NCI-H1092 treated with DMSO at 0.1 percent for 48 hours (cell line): ENCODE data around the gene LSP1.

Source experiments
- DNase-seq: peaks from one replicate; lab custom pipeline; 2025; lab: John Stamatoyannopoulos, UW

LSP1 gene

DNA sequence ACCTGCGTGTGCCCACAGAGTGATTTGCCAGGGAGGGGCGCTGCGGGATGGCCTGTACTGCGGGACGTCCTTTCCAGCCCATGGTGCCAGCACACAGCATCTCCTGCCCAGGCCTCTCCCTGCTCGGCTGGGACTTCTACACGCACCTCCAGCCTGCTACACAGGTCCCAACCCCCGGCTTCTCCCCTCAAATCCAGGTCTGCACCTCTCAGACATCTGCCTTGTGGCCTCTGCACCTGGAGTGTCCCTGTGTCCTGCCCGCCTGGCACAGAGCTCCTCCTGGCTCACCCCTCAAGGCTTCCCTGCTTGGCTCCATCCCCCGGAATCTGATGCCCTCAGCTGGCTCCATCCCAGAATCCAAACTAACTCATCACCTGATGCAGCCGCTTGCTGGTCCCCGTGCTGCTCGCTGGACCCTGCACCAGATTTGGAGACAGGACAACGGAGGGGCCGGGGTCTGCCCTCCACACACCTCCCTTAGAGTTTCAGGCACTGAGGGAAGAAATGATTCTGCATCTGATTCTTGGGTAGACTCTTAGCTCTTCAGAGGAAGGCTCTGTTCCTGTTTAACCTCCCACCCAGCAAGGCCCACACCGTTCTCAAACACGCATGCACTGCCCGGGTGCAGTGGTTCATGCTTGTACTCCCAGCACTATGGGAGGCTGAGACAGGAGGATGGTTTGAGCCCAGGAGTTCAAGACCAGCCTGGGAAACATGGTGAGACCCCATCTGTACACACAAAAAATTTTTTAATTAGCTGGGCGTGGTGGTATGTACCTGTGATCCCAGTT lies 4.0 kb upstream of the LSP1 start:
- no peak for DNase-seq

DNA sequence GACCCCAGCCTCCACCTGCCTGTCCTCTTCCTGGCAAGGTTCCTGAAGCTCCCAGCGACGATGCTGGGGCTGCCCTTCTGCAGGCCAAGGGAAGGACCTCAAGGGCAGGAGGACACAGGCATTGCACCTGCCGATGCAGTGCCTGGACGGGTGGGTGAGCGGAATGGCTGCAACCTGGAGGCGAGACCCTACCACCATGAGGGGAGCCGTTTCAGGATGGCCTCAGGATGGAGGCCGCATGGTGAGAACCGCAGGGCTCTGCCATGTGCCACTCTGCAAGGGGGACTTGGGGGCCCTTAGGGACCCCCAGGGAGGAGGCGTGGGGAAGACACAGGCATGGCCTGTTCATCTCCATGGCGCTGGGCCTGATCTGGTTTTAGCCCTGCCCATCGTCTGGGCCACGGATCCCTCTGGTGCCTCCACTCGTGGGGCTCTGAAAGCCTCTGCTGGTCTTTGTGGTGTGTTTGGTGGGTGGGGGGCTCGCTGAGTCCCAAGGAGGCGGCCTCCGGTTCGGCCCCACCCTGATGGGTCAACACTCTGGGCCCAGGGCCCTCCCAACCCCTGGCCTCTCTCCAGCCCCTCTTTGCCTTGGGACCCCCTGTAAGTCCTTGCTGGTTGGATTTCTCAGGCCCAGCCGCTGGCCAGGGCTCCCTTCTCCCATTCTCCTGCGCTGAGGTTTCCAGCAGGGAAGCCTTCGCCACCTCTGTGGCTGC lies 1.3 kb upstream of the LSP1 start:
- no peak for DNase-seq

DNA sequence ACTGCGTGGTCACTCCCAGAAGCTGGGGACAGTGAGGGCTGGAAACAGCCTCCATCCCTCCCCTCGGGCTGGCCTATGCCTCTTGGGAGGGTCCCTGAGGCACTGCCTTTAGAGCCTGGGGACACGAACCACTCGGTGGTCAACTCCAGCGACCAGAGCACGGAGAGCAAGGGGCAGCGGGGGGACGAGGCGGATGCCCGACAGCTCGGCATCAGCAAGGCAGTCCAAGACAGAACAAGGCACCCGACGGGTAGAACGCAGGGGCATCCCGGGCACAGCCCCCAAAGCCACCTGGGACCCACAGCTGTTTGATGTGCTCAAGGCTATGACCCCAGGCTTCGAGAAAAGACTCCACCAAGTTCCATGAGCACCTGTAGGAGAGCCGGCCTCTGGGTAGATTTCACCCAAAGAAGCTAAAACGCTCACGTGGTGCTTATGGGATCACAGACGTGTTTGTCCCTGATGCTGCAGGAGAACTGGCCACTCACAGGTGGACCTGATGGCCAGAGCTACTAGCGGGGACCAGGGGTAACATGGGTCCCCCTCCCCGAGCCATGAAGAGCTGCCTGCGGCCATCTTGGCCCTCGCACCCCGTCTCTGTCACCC lies 510 bp upstream of the LSP1 start:
- DNase-seq = no peak

DNA sequence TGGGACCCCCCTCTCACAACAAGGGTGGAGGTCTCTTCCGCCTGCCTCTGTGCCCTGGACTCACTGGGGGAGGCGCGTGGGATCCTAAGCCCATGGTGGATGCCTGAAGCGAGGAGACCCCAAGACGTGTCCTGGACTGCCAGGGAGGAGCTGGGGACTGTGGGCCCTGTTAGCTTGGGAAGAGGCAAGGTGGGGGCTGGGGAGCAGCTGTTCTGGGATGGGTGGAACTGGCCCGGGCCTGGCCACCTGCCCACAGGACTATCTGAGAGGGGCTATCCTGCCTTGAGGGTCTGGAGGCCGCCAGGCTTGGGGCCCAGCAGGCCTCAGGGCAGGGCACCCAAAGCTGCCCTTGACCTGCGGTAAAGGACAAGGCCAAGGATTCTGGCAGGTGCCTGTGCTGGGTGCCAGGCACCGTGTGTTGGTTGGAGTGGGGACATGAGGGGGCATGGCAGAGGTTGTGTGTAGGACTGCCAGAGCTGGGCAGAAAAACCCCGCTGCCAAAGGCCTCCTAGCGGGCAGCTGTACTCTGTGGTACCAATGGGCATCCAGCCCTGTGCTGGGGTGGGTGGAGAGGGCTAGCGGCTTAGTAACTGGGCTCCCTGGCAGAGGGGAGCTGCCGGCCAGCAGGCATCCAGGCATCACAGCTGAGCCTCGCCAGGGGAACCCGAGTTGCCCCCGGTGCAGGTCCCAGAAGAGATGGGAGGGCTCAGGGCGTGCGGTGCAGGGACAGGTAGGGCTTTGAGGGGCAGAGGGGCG lies 670 bp downstream of the LSP1 start:
- no peak for DNase-seq

DNA sequence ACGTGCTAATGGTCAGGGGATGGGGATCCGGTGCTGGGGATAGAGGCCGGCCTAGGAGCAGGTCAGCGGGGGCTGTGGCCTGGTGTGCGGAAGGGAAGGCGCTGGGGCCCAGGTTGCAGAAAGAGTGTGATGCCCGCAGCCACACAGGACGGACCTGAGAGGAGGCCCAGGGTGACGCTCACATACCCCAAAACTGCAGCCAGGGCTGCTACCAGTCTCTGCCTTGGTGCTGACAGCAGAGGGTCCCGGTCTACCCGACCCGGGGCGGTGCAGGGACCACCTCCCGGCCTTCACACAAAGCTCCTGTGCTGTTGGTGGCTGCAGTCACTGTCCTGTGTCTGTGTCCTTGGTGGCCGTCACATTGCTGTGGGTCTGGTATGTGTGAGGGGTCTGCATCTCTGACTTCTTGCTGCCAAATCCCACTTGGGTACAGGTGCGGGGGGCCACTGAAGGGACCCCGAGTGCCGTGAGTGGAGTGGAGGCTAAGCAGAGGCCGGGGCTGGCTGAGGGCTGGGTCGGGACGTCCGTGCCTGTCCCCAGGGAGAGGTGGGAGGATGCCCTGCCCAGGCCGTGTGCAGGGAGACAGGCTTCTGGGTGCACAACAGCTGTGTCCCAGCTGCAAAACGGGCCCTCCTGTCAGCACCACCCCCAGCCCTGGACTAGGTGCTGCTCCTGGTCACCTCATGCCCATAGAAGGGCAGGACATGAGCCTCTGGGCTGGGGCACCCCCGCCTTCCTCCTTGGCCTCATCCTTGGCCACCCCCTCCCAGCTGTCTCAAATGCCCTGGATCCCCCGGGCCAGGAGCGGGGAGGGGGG lies 1.5 kb downstream of the LSP1 start:
- DNase-seq = no peak

- DNase-seq = no peak
Measured at GRCh38 chr11:1854949-1855885, 2.3 kb downstream of the LSP1 start.

DNA sequence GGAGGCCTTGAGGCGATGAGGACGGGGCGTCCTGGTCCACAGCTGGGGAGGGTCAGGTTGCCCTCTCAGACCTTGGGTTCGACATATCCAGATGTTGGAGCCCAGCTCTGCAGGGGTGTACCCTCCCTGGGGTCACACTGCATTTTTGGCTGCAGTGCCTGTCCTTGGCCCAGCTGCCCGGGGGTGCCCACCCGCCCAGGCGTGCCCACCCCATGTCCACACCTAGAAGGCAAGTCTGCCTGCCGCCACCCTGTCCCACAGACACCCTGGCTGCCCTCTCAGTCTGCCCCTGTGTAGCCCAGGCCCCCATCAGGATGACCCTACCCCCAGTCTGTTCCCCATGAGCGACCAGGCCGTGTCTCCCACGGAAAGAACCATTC lies 3.0 kb downstream of the LSP1 start:
- DNase-seq = no peak

DNA sequence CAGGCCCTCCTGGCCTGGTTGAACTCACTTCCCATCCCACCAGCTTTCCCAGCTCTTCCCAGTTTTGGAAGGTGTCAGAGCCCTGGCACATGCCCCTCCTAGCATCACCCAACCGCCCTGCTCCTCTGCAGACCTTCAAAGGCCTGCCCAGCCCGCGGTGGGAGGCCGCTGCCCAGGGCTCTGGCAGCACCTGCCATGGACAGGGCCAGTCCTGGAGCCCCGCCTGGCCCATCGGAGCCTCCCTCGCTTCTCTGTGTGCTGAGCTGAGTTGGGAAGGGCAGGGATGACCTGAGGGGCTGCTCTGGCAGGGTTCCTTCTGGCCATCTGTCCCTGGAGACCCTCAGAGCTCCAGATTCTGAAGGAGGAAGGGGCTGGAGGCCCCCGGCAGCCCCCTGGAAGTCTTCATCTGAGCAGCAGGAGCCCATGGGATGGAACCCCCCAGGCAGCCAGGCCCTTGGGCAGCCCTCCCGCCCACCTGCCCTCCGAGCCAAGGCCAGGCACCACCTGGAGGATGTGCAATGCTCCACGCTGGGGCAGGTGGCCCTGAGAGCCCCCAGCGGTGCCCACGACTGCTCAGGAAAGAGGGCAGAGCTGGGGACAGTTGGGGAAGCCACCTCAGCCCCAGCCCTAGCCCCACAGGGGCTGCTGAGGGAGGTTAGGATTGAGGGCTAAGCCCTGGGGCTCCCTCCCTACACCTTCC lies 3.6 kb downstream of the LSP1 start:
- no peak for DNase-seq

GRCh38 chr11:1857064-1857463 lies 4.2 kb downstream of the LSP1 start:
- DNase-seq = no peak

DNA sequence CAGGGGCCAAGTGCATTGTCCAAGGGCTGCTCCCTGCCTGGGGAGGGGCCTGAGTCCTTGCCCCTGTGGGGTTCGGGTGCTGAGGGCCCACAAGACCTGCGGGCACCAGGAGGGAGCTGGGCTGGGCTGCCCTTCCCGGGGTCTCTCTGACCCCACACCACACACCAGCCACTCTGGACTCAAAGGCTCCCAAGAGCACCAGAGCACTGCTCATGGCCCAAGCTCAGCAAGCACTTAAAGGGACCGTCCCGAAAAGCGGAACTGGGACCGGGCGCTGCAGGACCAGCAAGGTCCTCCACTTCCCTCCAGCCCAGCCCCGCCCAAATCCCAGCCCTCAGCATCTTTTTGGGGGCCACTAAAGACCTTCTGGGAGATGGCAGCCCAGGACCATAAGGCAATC lies 5.3 kb downstream of the LSP1 start:
- DNase-seq = no peak

GRCh38 chr11:1858576-1858975 lies 5.7 kb downstream of the LSP1 start:
- no peak for DNase-seq

DNA sequence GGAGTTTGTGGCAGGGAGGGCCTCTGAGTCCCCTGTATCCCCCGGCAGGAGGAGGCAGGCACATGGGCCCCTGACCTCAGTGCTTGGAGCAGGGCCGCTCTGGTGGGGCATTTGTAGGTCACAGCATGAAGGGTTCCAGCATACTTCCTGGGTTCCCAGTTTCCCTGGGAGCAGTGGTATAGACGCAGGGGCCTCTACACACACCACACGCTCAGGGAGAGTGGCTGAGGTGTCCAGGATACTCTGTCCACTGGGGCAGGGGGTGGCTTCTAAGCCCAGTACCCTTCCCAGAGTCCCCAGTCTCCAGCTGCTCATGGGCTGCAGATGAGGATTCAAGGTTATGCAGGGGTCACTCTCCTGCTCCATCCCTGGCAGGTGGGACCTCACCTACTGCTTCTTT lies 6.1 kb downstream of the LSP1 start:
- no peak for DNase-seq

GRCh38 chr11:1860108-1860507 lies 7.2 kb downstream of the LSP1 start:
- DNase-seq = no peak

- DNase-seq = no peak
Measured at GRCh38 chr11:1861435-1862411, 8.8 kb downstream of the LSP1 start.

DNA sequence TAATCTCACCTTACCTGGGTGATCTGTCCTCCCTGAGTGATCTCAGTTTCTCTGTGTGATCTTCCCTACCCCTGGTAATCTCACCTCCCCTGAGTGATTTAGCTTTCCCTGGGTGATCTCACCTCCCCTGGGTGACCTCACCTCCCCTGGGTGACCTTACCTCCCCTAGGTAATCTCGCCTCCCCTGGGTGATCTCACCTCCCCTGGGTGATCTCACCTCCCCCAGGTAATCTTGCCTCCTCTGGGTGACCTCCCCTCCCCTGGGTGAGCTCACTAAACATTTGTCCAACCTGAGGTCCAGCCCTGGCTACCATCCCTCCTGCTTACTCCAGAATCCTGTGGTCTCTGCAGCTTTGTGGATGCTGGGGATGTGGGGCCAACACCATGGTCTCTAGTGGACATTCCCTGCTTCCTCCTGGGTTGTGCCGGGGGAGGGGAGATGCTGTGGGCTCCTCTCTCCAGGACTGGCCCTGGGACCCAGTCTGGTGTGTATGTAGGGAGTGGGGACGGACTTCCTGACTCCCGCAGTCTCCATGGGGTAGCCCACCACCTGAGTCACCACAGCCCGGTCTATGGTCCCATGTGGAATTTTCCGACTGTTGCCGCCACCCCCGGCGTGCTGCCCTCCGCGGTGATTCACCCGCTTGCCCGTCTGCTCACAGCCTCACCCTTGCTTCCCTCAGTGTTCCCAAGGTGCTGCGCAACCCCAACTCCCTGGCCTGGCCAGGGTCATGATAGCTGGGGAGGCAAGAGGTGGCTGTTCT lies 9.9 kb downstream of the LSP1 start:
- no peak for DNase-seq

DNA sequence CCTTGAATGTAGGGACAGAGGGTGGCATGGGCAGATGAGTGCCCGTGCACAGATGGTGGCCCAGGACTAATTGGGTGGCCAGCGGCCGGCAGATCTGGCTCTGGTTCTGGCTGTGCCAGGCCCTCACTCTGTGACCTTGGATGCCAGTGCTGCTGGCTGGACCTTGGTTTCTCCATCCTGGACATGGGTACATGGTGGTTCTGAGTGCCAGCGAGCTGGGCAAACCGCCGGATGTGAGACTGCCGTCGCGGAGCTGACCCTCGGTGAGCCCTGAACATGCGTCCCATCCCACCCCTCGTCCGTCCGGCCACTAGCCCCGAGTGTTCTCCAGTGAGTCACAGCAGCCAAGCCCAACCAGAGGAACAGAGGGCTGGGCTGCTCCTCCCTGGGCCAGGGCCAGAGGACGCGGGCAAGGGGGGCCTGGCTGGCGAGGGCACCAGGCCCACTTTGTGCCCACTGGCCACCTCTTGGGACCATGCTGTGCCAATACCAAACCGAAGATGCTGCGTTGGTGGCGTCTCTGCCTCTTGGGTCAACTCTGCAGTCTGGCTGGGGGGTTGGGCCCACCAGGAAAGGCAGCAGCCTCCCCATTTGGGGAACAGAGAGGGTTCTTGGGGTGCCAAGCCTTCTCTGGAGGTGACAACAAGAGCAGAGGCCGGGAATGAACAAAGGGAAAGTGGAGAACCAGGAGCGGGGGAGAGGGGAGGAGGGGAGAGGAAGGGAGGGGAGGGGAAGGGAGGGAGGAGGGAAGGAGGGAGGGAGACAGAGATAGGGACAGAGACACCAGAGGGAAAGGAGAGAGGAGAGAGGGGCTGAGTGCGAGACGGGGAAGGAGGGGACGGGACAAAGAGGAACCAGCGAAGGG lies 10.7 kb downstream of the LSP1 start:
- peak; percentile 36 for DNase-seq

- DNase-seq = no peak
Measured at GRCh38 chr11:1864231-1864630, 11.3 kb downstream of the LSP1 start.
